Body of pancreas (tissue), 4 donors: ENCODE measurements around the gene IGF2BP2.

Experiments used
- POLR2A ChIP-seq, 3 donors: fragments of 450-650 bp; IDR thresholded peaks; one replicate each; pipeline ENCODE4 v1.6.1; 2016; ENCODE audit warnings: antibody characterized with exemption in 3 of 3, mild to moderate bottlenecking in 2 of 3
- TF ChIP-seq, protein P1 (sequence below), 7 experiments: fragments of 450-650 bp in 4 of 7; fragments of 200-600 bp in 3 of 7; sonication (generic) in 3 of 7; IDR thresholded peaks; one replicate each; pipeline ENCODE4 v1.5.1; 2016 to 2019; ENCODE audit warnings: antibody characterized with exemption in 7 of 7

- TF ChIP-seq, protein P1, sequence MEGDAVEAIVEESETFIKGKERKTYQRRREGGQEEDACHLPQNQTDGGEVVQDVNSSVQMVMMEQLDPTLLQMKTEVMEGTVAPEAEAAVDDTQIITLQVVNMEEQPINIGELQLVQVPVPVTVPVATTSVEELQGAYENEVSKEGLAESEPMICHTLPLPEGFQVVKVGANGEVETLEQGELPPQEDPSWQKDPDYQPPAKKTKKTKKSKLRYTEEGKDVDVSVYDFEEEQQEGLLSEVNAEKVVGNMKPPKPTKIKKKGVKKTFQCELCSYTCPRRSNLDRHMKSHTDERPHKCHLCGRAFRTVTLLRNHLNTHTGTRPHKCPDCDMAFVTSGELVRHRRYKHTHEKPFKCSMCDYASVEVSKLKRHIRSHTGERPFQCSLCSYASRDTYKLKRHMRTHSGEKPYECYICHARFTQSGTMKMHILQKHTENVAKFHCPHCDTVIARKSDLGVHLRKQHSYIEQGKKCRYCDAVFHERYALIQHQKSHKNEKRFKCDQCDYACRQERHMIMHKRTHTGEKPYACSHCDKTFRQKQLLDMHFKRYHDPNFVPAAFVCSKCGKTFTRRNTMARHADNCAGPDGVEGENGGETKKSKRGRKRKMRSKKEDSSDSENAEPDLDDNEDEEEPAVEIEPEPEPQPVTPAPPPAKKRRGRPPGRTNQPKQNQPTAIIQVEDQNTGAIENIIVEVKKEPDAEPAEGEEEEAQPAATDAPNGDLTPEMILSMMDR (IDR thresholded peaks at IDR 0.05): no peak
- no peak for TF ChIP-seq POLR2A (IDR thresholded peaks at IDR 0.05)
Observed at GRCh38 chr3:185786956-185787877, 37.6 kb downstream of the IGF2BP2 start.
